WTC11 (cell line): Measurements from ENCODE around the gene IFNGR1. TPM values are rescaled to one million over a fixed set of nuclear protein-coding genes. Genes with fewer than 3 reads are reported as not detected.

Experiments used
- total RNA-seq: library from RNA; stranded (reverse); gene quantifications from 3 replicates; pipeline ENCODE4 v1.2.3, GENCODE V29; 2021

Gene IFNGR1
- total RNA-seq, 1 experiment from 2014 or later, result 17.6 TPM

Other genes with a start within 250 kb of the IFNGR1 start
- gene IL20RA, start 174.4 kb downstream of the IFNGR1 start, total RNA-seq, result 0.78 to 1.3 TPM (median 1.2 TPM) in 3 replicates
- gene IL22RA2, start 45.7 kb downstream of the IFNGR1 start, total RNA-seq, result not detected in 3 replicates